ENCODE data around the gene D2HGDH. TPM values are rescaled to one million over a fixed set of nuclear protein-coding genes. Genes with fewer than 3 reads are reported as not detected.
A peak's percentile ranks its signal among the peaks of the same experiment; 100 is the strongest.

D2HGDH gene
- total and polyA plus RNA-seq, 2 of the 13 experiments (the other 11 are each of a cell fraction or from before 2014, with no cell fraction given): 19.2 to 20.3 TPM

DNA sequence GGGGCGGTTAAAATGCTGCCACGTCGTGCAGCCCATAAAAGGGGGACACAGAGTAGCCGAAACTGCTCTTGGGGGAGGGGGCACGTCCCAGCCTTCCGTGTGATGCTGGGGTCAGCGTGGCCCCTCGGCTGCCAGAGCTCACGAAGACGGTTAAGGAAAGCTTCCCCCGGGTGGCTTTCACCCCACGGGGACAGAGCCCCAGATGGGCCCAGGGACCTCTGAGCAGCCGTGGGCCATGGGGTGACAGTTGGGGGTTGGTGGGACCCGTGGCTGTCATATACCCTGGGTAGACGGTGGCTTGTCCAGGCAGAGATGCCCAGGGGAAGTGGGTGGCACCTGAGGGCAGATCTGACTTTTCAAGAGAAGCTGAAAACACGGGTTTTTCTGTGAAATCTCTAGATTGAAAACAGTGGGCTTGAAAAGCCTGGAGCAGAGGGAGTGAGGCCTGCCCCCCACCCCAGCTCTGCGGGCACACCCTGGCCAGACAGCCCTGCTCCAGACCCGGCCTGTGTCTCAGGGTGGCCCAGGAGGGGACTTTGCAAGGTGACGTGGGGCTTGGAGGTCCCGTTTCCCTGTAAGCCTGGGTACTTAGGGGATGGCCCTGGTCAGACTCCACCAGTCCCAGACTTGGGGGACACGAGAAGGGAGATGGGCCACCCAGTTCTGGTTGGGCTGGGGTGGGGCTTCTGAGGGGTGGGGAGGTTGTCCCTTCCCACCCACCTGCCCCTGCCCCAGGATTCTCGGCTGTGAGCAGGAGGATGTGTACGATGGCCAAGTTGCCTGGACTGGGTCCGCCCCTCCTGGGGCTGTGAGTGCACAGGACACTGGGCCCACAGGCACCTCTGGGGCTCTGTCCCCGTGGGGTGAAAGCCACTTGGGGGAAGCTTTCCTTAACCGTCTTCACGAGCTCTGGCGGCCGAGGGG lies 75.2 kb downstream of the D2HGDH start (continued):
- TF ChIP-seq, protein P1, sequence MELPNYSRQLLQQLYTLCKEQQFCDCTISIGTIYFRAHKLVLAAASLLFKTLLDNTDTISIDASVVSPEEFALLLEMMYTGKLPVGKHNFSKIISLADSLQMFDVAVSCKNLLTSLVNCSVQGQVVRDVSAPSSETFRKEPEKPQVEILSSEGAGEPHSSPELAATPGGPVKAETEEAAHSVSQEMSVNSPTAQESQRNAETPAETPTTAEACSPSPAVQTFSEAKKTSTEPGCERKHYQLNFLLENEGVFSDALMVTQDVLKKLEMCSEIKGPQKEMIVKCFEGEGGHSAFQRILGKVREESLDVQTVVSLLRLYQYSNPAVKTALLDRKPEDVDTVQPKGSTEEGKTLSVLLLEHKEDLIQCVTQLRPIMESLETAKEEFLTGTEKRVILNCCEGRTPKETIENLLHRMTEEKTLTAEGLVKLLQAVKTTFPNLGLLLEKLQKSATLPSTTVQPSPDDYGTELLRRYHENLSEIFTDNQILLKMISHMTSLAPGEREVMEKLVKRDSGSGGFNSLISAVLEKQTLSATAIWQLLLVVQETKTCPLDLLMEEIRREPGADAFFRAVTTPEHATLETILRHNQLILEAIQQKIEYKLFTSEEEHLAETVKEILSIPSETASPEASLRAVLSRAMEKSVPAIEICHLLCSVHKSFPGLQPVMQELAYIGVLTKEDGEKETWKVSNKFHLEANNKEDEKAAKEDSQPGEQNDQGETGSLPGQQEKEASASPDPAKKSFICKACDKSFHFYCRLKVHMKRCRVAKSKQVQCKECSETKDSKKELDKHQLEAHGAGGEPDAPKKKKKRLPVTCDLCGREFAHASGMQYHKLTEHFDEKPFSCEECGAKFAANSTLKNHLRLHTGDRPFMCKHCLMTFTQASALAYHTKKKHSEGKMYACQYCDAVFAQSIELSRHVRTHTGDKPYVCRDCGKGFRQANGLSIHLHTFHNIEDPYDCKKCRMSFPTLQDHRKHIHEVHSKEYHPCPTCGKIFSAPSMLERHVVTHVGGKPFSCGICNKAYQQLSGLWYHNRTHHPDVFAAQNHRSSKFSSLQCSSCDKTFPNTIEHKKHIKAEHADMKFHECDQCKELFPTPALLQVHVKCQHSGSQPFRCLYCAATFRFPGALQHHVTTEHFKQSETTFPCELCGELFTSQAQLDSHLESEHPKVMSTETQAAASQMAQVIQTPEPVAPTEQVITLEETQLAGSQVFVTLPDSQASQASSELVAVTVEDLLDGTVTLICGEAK (IDR thresholded peaks at IDR 0.05): no peak
- TF ChIP-seq, protein P1 (CRISPR knock-in tag; IDR thresholded peaks at IDR 0.05): no peak
- TF ChIP-seq NFE2L1 (CRISPR knock-in tag; IDR thresholded peaks at IDR 0.05; ENCODE audit: borderline replicate concordance): no peak
- TF ChIP-seq SATB2 (CRISPR knock-in tag; IDR thresholded peaks at IDR 0.05): no peak
- TF ChIP-seq ZNF501 (CRISPR knock-in tag; IDR thresholded peaks at IDR 0.05): peak; percentile 79
- TF ChIP-seq, protein P2, sequence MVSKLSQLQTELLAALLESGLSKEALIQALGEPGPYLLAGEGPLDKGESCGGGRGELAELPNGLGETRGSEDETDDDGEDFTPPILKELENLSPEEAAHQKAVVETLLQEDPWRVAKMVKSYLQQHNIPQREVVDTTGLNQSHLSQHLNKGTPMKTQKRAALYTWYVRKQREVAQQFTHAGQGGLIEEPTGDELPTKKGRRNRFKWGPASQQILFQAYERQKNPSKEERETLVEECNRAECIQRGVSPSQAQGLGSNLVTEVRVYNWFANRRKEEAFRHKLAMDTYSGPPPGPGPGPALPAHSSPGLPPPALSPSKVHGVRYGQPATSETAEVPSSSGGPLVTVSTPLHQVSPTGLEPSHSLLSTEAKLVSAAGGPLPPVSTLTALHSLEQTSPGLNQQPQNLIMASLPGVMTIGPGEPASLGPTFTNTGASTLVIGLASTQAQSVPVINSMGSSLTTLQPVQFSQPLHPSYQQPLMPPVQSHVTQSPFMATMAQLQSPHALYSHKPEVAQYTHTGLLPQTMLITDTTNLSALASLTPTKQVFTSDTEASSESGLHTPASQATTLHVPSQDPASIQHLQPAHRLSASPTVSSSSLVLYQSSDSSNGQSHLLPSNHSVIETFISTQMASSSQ (IDR thresholded peaks at IDR 0.05; ENCODE audit: low read depth): no peak
- TF ChIP-seq, protein P2 (CRISPR knock-in tag; IDR thresholded peaks at IDR 0.05; ENCODE audit: borderline replicate concordance): no peak
- no peak for TF ChIP-seq MTA1 (CRISPR knock-in tag; IDR thresholded peaks at IDR 0.05; ENCODE audit: borderline replicate concordance)
- TF ChIP-seq SP2 (CRISPR knock-in tag; IDR thresholded peaks at IDR 0.05): no peak
- no peak for TF ChIP-seq TAF1 (CRISPR knock-in tag; IDR thresholded peaks at IDR 0.05)
- no peak for TF ChIP-seq KLF9 (CRISPR knock-in tag; IDR thresholded peaks at IDR 0.05; ENCODE audit: low read depth)
- TF ChIP-seq ZNF556 (CRISPR knock-in tag; IDR thresholded peaks at IDR 0.05; ENCODE audit: borderline replicate concordance): no peak
- TF ChIP-seq ZNF792 (CRISPR knock-in tag; IDR thresholded peaks at IDR 0.05): no peak
- TF ChIP-seq, protein P3, sequence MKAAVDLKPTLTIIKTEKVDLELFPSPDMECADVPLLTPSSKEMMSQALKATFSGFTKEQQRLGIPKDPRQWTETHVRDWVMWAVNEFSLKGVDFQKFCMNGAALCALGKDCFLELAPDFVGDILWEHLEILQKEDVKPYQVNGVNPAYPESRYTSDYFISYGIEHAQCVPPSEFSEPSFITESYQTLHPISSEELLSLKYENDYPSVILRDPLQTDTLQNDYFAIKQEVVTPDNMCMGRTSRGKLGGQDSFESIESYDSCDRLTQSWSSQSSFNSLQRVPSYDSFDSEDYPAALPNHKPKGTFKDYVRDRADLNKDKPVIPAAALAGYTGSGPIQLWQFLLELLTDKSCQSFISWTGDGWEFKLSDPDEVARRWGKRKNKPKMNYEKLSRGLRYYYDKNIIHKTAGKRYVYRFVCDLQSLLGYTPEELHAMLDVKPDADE (CRISPR knock-in tag; IDR thresholded peaks at IDR 0.05): no peak
- TF ChIP-seq ZBTB38 (CRISPR knock-in tag; IDR thresholded peaks at IDR 0.05): no peak
- TF ChIP-seq JUND (CRISPR knock-in tag; IDR thresholded peaks at IDR 0.05): peak; percentile 40; the same call in 1 of the 2 replicates

All from HepG2 (cell line).